Endodermal cell (in vitro differentiated cells): Measurements from ENCODE around the gene CNTN1. TPM values are rescaled to one million over a fixed set of nuclear protein-coding genes. Genes with fewer than 3 reads are reported as not detected.

Source experiments
- DNase-seq: peaks from one replicate; pipeline ENCODE4 v3.0.0-alpha.2; 2017
- H3K27ac ChIP-seq: 2 replicates; pipeline ENCODE4 v1.5.1; 2013; ENCODE audit warnings: mild to moderate bottlenecking, low read depth, low read length, moderate library complexity
- H3K27me3 ChIP-seq: 2 replicates; pipeline ENCODE4 v1.6.1; 2013; ENCODE audit warnings: mild to moderate bottlenecking, low read length, moderate library complexity; ENCODE audit not compliant: insufficient read depth, control insufficient read depth, poor library complexity, severe bottlenecking
- H3K36me3 ChIP-seq: 2 replicates; pipeline ENCODE4 v1.7.0; 2013; ENCODE audit warnings: mild to moderate bottlenecking, low read length, moderate library complexity; ENCODE audit not compliant: control insufficient read depth, insufficient read depth
- H3K4me1 ChIP-seq: one replicate; pipeline ENCODE4 v1.7.0; 2013; ENCODE audit warnings: low read length; ENCODE audit not compliant: control insufficient read depth, insufficient read depth
- H3K4me3 ChIP-seq: 2 replicates; pipeline ENCODE4 v1.5.1; 2013; ENCODE audit warnings: mild to moderate bottlenecking, low read length, moderate library complexity
- H3K9ac ChIP-seq: 2 replicates; pipeline ENCODE4 v1.6.1; 2013; ENCODE audit warnings: mild to moderate bottlenecking, low read length, moderate library complexity; ENCODE audit not compliant: poor library complexity, severe bottlenecking; ENCODE audit errors: extremely low read depth
- H3K9me3 ChIP-seq: 2 replicates; pipeline ENCODE4 v1.6.1; 2013; ENCODE audit warnings: mild to moderate bottlenecking, low read length, moderate library complexity; ENCODE audit not compliant: control insufficient read depth
- H3K27ac Mint-ChIP-seq: 2 replicates; pipeline ENCODE4 v1.8.0; 2020; ENCODE audit warnings: mixed read lengths
- H3K27me3 Mint-ChIP-seq: 2 replicates; pipeline ENCODE4 v1.8.0; 2021; ENCODE audit warnings: mild to moderate bottlenecking, mixed read lengths; ENCODE audit not compliant: insufficient read depth
- H3K36me3 Mint-ChIP-seq: 2 replicates; pipeline ENCODE4 v1.8.0; 2020; ENCODE audit warnings: low read depth, mixed read lengths
- H3K4me1 Mint-ChIP-seq: 2 replicates; pipeline ENCODE4 v1.8.0; 2020; ENCODE audit warnings: mixed read lengths
- H3K4me3 Mint-ChIP-seq: 2 replicates; pipeline ENCODE4 v1.8.0; 2020; ENCODE audit warnings: mild to moderate bottlenecking, moderate library complexity, mixed read lengths
- H3K9me3 Mint-ChIP-seq: 2 replicates; pipeline ENCODE4 v1.8.0; 2020; ENCODE audit warnings: mild to moderate bottlenecking, mixed read lengths
- CTCF ChIP-seq: fragments of 200-600 bp; sonication (generic); conservative IDR thresholded peaks from 2 replicates; pipeline ENCODE4 v1.5.0; 2021; ENCODE audit warnings: antibody characterized with exemption, mild to moderate bottlenecking
- WGBS, 2 experiments: methylation state at CpG; one replicate each; pipeline versions ENCODE4 v1.1.5 to v1.1.7; 2013; ENCODE audit warnings: missing lambda C conversion rate in 2 of 2, mixed read lengths in 1 of 2; ENCODE audit not compliant: insufficient coverage in 1 of 2, insufficient read length in 1 of 2; 5-methylcytosine and 5-hydroxymethylcytosine counted together
- total RNA-seq, 2 donors: library from RNA; stranded (reverse); fragmentation: NEBNext Ultra II Directional in 1 of 2; extraction: Animal tissue kit (Norgen Biotek cat#: 25700) in 1 of 2; gene quantifications; 2 replicates in 1 of 2; 3 replicates in 1 of 2; pipeline ENCODE4 v1.2.1, GENCODE V29; 2021

The CNTN1 gene
- total RNA-seq, 2 donors from 2014 or later, result 8.4 to 8.6 TPM

- Histone ChIP-seq H3K27me3 (no peaks in the 10 kb centered on the region), H3K4me1 (no peaks in the 10 kb centered on the region), H3K9ac (no peak overlapping the region), H3K4me3 (no peak overlapping the region), H3K36me3 (no peaks in the 10 kb centered on the region), H3K9me3 (no peaks in the 10 kb centered on the region), H3K27ac (no peak overlapping the region)
- no peak for DNase-seq
- H3K9me3 Mint-ChIP-seq, result no peaks in the 10 kb centered on the region
- H3K27me3 Mint-ChIP-seq, result no peaks in the 10 kb centered on the region
- H3K27ac Mint-ChIP-seq, result no peak overlapping the region
- no peak for TF ChIP-seq CTCF
- H3K36me3 Mint-ChIP-seq, result no peaks in the 10 kb centered on the region
- H3K4me1 Mint-ChIP-seq, result no peaks in the 10 kb centered on the region
- no peak overlapping the region for H3K4me3 Mint-ChIP-seq
These were observed 288.3 kb downstream of the CNTN1 start for GRCh38 chr12:40980427-40980961.

- H3K4me1 Mint-ChIP-seq, result no peaks in the 10 kb centered on the region
These were observed 293.8 kb downstream of the CNTN1 start for GRCh38 chr12:40986001-40986400.

GRCh38 chr12:40988355-40988754 is 296.1 kb downstream of the CNTN1 start:
- Mint-ChIP-seq H3K9me3 (no peaks in the 10 kb centered on the region), H3K4me3 (no peak overlapping the region), H3K27me3 (no peaks in the 10 kb centered on the region), H3K4me1 (no peaks in the 10 kb centered on the region), H3K27ac (no peak overlapping the region), H3K36me3 (no peaks in the 10 kb centered on the region)
- no peak overlapping the region for H3K4me3 ChIP-seq
- no peak overlapping the region for H3K27ac ChIP-seq
- H3K4me1 ChIP-seq, result no peaks in the 10 kb centered on the region
- H3K27me3 ChIP-seq, result no peaks in the 10 kb centered on the region
- no peak overlapping the region for H3K9ac ChIP-seq
- DNase-seq, result no peak
- no peaks in the 10 kb centered on the region for H3K9me3 ChIP-seq
- WGBS, 2 experiments, result 83% methylated on average over 1 of the region's 1 CpG
- H3K36me3 ChIP-seq, result no peaks in the 10 kb centered on the region
- TF ChIP-seq CTCF, result no peak

More at GRCh38 chr12:40986001-40986400, 293.8 kb downstream of the CNTN1 start:
- TF ChIP-seq CTCF, result no peak
- no peaks in the 10 kb centered on the region for H3K36me3 ChIP-seq
- no peak overlapping the region for H3K27ac Mint-ChIP-seq
- no peak overlapping the region for H3K9ac ChIP-seq
- H3K9me3 Mint-ChIP-seq, result no peaks in the 10 kb centered on the region
- H3K4me3 ChIP-seq, result no peak overlapping the region
- H3K27me3 ChIP-seq, result no peaks in the 10 kb centered on the region
- no peaks in the 10 kb centered on the region for H3K9me3 ChIP-seq
- no peaks in the 10 kb centered on the region for H3K27me3 Mint-ChIP-seq
- no peak for DNase-seq
- no peaks in the 10 kb centered on the region for H3K4me1 ChIP-seq
- no peak overlapping the region for H3K27ac ChIP-seq
- no peak overlapping the region for H3K4me3 Mint-ChIP-seq
- H3K36me3 Mint-ChIP-seq, result no peaks in the 10 kb centered on the region
